Stimulated activated CD8-positive, alpha-beta memory T cell treated with anti-CD3 and anti-CD28 coated beads, Interleukin-4, amount 100 ng/mL, for 1 hour (primary cell): Measurements from ENCODE around the gene RPS15.

Source experiments
- DNase-seq, 2 donors: peaks; one replicate each; pipeline ENCODE4 v3.0.0-alpha.2; 2020; ENCODE audit warnings: low read depth in 2 of 2, low spot score in 1 of 2

Gene RPS15

DNA sequence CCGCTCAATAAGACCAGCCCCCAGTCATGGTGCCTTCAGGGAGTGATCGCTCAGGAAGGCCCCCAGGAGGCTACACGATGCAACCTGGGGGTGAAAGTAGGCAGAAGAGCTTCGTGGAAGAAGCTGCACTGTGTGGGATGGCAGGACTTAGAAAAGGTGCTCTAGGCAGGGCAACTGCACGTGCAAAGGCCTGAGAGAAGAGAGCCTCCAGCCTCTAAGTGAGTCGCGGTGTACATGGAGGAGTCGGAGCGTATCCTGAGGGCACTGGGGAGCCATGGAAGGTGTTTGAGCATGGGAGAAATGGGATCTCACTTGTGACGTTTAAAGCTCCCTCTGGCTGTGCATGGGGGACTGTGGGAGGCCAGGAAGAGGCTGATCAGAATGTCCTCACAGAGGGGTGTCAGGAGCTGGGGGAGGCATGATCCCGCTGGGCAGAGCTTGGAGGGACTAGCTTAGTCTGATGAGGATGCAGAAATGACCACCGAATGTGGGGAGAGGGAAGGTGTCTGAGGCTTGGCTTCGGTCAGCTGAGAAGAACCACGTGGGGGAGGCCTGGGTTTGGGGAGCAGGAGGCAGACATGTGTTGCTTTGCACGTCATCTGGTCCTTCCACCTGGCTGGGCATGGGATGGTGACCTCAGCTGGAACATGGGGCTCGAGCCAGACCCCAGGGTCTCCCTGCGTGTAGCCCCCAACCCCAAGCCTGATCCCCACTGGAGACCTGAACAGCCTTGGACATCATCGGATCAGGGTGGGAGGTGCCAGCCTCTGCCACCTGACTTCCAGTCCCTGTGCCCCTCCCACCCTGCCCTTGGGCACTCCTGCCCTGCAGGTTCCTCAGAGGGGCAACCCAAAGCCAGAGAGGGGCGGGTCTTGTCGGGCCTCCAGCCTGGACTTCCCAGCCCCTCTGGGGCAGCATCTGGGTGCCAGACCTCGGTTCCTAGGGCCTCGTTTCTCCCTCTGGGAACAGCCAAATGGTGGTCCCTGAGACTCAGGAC is 12.8 kb downstream of the RPS15 start:
- no peak for DNase-seq

DNA sequence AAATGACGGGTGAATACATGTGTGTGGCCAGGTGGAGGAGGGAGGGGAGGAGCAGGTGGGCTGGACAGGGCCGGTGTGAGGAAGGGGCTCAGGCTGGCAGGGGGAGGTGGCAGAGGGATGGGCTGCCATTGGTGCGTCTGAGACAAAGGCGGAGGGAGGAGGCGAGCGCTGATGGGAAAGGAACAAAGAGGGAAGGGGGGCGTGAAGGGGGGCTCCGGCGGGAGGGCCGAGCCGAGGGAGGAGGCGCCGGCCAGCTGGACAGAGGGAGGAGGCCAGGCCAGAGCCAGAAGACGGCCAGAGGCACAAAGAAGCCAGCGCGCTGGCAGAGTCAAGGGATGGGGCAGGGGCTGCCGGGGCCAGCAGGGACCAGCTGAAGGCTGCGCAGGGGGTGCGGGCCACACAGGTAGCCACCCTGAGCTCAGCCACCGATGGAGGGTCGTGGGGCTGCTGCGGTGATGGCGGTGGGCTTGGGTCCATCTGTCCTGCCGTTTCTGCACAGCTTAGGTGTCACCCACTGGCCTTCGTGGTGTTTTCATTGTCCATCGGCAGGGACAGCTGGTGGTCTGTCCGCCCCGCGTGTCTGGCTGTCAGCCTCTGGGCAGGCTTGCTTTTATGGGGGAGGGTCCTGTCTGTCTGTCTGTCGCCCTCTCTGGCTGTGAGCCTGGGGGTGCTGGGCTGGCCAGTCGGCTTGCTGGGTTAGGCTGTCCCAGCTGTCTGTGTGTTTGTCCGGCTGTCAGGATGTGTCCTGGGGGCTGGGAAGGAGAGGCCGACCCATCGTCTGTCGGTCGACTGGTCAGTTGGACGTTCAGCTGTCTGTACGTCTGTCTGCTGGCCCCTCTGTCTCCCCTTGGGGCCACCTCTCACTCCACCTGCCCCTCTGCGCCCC is 14.0 kb downstream of the RPS15 start:
- DNase-seq, result no peak

DNA sequence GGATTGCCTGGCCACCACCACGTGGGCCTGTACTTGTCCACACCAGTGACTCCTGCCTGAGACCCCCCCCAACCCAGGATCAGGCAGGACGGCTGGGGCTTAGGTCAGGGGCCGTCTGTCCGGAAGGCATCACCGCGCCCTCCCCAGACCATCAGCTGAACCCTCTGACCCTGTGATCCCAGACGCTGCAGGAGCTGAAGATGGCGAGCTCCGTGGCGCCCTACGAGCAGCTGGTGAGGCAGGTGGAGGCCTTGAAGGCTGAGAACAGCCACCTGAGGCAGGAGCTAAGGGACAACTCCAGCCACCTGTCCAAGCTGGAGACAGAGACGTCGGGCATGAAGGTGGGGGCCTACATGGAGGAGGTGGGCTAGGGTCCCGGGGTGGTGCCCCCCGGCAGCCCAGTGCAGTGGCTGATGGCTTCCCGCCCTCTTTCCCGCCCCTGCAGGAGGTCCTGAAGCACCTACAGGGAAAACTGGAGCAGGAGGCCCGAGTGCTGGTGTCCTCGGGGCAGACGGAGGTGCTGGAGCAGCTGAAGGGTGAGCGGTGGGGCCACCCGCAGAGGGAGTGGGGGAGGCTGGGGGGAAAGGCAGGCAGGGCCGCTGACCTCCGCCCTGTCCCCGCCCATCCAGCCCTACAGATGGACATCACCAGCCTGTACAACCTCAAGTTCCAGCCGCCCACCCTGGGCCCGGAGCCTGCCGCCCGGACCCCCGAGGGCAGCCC is 14.8 kb downstream of the RPS15 start:
- DNase-seq, result no peak

DNA sequence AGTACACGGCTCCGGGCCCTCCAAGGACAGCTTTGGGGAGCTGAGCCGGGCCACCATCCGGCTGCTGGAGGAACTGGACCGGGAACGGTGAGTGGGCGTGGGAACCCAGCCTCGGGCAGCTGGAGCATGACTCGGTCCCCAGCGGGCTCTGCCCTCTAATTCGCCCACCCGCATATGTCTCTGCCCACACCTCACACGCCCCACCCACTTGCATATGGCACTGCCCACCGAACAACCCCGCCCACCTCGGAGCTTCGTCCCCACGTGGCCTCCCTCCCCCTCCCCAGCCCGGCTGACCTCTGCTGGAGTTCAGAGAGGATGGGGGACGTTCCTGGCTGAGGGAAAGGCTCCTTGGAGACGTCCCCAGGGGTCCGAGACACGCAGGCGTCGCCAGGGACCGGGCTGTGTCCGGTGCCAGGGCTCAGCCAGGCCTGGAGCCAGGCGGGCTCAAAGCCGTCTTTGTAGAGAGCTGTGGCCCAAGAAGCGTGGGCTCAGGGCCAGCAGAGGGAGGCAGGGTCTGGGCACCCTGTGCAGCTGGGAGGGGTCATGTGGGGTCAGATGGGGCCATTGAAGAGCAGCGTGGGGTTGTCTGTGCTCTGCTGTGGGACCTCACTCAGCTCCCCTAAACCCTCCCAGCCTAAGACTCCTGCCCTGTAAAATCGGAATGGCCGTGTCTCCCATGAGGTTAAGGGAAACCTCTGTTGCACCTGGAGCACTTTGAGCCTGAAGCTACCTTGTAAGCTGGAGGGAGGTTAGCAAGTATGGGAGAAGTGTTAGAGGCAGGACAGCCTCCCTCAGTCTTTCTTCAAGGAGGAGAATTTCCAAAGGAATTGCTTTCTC is 15.5 kb downstream of the RPS15 start:
- no peak for DNase-seq

DNA sequence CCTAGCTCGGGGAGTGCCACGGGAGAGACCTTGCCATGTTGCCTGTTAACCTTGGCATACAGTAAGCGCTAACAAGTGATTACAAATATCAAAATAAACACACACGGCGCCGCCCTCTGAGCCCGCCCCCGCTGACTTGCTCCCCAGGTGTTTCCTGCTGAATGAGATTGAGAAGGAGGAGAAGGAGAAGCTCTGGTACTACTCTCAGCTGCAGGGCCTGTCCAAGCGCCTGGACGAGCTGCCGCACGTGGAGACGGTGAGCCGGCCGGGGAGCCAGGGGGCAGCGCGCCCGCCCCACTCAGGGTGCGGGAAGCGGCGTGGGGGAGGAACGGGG is 16.8 kb downstream of the RPS15 start:
- no peak for DNase-seq

DNA sequence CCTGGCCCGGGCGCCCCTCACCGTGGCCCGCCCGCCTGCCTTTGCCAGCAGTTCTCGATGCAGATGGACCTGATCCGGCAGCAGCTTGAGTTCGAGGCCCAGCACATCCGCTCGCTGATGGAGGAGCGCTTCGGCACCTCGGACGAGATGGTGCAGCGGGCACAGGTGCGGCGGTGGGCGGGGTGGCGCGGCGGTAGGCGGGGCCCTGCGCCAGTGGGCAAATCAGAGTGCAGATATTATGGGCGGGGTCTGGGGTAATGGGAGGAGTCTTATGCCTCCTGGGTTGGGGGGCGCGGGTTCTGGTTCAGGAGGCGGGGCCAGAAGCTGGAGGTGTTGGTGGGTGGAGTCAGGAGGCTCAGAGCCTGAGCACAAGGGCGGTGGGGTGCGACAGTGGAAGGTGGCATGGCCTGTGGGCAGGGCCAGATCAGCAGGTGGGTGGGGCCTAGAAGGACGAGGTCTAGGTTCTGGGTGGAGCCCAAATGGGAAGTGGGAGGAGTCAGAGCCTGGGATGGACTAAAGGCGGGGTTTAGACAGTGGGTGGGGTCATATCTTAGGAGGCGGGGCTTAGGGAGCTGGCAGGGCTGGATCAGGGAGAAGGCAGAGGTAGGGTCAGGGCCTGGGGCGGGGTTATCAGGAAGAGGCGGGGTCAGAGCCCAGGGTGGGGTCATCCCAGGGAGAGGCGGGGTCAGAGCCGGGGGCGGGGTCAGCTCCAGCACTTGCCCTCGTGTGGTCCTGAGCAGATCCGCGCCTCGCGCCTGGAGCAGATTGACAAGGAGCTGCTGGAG is 17.3 kb downstream of the RPS15 start:
- DNase-seq, result no peak

DNA sequence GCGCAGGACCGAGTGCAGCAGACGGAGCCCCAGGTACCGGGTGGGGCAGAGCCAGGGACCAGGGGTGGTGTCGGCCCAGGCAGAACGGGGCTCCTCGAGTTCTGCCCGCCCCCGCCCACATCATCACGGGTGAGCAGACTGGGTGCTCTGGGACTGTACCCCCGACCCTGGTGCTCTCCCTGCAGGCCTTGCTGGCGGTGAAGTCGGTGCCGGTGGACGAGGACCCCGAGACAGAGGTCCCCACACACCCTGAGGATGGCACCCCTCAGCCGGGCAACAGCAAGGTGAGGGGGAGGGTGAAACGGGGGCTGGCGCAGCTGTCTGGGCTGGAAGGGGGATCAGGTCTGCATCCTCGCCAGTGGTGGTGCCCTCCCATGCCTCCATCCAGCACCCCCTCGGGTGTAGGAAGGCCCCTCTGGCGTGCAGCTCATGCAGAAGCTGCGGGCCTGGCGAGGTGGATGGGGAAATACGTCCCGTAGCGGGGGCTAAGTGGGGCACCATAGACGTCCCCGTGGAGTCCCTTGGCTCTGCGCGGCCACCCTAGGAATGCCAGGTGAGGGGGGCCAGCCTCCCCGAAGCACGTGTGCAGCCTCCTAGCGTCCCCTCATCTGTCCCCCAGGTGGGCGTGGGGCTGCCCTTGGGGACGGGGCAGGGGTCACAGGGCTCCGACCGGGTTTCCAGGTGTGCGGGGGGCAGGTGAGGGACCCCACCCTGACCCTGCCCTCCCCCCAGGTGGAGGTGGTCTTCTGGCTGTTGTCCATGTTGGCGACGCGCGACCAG is 18.1 kb downstream of the RPS15 start:
- DNase-seq, result no peak

DNA sequence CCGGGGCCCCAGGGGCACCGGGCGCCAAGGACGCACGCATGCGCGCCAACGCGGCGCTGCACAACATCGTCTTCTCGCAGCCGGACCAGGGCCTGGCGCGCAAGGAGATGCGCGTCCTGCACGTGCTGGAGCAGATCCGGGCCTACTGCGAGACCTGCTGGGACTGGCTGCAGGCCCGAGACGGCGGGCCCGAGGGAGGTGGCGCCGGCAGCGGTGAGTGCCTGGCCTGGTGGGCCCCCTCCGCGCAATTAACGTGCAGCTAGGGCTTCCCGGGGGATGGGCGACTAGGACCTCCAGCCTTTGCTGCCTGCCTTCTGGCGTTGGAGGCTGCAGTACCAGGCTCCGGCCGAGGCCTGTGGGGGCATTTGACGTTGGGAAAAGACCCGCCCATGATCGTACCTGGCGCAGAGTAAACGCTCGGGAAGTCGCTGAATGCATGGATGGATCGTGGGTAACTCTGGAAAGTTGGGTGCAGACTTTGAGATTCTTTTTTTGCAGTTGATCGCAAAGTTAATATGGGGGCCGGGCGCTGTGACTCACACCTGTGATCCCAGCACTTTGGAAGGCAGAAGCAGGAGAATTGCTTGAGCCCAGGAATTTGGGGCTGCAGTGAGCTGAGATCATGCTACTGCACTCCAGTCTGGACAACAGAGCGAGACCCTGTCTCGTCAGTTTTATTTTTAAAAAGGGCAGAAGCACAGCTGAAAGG is 19.0 kb downstream of the RPS15 start:
- DNase-seq, result no peak

DNA sequence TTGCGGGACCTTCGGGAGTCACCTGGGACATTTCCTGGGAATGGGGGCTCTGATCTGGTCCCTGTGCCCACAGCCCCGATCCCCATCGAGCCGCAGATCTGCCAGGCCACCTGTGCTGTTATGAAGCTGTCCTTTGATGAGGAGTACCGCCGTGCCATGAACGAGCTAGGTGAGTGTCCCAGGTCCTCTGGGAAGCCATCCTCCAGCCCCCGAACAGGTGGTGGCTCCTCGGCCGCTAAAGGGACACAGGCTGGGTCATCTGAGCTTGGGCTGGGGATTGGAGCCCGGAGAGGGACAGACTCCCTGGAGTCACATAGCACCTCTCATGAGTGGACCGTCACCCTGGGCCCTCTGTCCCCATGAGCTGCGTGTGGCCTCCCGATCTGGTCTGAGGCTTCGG is 19.7 kb downstream of the RPS15 start:
- no peak for DNase-seq

DNA sequence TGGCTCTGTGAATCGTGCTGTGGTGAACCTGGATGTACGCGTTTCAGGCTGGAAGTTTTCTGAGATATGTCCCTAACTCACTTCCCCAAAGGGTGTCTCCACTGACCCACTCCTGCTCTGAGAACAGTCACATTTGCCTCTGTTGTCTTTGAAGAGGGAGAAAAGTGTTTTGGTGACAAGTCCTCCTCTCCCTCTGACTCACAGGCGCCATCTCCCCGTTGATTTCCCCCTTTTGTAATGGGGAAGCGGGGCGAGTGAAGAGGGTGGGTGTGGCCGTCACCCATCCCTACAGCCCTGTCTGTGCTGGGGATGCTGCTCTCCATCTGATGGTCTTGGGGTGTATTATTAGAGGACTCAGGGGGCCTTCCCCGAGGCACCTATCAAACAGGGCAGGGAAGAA is 21.3 kb downstream of the RPS15 start:
- no peak for DNase-seq

DNA sequence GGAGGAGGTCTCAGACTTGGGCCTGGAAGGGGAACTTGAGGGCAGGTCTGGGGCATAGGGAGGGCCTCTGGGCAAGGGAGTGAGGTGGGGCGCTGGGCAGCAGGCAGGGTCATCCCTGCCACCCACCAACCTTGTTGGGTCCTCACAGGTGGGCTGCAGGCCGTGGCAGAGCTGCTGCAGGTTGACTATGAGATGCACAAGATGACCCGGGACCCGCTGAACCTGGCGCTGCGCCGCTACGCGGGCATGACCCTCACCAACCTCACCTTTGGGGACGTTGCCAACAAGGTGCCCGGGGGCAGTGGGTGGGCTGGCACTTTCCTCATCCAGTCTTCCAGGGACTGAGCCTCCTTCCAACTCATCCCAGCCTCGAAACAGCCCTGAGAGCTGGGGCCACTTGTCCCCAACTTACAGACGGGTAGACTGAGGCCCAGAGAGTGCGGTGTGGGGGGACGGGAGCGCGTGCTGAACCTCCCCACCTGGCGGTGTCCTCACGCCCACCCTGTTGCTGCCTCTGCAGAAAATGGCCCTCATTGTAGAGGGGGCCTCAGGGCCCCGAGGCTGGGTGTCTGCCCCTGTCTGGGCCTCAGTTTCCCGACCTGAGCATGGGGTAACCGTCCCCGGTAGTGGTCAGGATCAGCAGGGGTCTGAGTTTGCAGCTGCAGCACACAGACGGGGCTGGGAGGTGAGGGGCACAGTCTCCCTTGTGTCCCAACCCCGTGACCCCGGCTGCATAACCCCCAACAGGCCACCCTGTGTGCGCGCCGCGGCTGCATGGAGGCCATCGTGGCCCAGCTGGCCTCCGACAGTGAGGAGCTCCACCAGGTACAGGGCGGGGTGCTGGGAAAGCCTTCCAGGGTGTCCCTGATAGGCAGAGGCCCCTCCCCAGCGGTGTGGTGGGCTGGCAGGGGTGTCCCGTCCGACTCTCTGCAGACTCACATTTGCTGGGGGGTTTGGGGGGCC is 22.1 kb downstream of the RPS15 start:
- no peak for DNase-seq

DNA sequence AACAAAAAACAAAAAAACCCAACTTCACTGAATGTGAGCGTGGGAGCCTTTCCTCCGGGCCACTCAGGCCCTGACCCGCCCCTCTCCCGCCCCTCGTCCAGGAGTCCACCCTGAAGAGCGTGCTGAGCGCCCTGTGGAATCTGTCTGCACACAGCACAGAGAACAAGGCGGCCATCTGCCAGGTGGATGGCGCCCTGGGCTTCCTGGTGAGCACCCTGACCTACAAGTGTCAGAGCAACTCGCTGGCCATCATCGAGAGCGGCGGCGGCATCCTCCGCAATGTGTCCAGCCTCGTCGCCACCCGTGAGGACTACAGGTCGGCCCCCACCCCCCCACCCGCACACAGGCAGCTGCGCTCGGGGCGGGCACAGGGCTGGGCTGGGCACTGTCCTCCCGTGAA is 23.7 kb downstream of the RPS15 start:
- DNase-seq, result no peak

DNA sequence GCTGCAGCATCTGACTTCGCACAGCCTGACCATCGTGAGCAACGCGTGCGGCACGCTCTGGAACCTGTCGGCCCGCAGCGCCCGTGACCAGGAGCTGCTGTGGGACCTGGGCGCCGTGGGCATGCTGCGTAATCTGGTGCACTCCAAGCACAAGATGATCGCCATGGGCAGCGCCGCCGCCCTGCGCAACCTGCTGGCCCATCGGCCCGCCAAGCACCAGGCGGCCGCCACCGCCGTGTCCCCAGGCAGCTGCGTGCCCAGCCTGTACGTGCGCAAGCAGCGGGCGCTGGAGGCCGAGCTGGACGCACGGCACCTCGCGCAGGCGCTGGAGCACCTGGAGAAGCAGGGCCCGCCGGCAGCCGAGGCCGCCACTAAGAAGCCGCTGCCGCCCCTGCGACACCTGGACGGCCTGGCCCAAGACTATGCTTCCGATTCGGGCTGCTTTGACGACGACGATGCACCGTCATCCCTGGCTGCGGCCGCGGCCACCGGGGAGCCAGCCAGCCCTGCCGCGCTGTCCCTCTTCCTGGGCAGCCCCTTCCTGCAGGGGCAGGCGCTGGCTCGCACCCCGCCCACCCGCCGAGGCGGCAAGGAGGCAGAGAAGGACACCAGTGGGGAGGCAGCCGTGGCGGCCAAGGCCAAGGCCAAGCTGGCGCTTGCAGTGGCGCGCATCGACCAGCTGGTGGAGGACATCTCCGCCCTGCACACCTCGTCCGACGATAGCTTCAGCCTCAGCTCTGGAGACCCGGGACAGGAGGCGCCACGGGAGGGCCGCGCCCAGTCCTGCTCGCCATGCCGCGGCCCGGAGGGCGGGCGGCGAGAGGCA is 27.2 kb downstream of the RPS15 start:
- no peak for DNase-seq

DNA sequence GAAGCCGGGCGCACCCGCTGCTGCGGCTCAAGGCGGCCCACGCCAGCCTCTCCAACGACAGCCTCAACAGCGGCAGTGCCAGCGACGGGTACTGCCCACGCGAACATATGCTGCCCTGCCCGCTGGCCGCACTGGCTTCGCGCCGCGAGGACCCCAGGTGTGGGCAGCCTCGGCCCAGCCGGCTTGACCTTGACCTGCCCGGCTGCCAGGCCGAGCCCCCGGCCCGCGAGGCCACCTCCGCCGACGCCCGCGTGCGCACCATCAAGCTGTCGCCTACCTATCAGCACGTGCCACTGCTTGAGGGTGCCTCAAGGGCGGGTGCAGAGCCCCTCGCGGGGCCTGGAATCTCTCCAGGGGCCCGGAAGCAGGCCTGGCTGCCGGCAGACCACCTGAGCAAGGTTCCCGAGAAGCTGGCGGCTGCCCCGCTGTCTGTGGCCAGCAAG is 27.8 kb downstream of the RPS15 start:
- DNase-seq, result no peak

DNA sequence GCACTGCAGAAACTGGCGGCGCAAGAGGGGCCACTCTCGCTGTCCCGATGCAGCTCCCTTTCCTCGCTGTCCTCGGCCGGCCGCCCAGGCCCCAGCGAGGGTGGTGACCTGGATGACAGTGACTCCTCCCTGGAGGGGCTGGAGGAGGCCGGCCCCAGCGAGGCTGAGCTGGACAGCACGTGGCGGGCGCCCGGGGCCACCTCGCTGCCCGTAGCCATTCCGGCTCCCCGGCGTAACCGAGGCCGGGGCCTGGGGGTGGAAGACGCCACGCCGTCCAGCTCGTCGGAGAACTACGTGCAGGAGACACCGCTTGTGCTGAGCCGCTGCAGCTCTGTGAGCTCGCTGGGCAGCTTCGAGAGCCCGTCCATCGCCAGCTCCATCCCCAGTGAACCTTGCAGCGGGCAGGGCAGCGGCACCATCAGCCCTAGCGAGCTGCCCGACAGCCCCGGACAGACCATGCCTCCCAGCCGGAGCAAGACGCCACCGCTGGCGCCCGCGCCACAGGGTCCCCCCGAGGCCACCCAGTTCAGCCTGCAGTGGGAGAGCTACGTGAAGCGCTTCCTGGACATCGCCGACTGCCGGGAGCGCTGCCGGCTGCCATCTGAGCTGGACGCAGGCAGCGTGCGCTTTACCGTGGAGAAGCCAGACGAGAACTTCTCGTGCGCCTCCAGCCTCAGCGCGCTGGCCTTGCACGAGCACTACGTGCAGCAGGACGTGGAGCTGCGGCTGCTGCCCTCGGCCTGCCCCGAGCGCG is 28.4 kb downstream of the RPS15 start:
- no peak for DNase-seq

DNA sequence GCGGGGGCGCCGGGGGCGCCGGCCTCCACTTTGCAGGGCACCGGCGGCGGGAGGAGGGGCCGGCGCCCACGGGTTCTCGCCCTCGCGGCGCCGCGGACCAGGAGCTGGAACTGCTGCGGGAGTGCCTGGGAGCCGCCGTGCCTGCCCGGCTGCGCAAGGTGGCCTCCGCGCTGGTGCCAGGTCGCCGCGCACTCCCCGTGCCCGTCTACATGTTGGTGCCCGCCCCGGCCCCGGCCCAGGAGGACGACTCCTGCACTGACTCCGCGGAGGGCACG is 29.0 kb downstream of the RPS15 start:
- no peak for DNase-seq
